GM18499 (cell line): ENCODE measurements around the gene FN3KRP.

Experiments
- ATAC-seq: cut with Tn5 transposase; IDR thresholded peaks from one replicate; pipeline ENCODE4 v1.9.1; 2021; ENCODE audit warnings: moderate number of reproducible peaks; ENCODE audit not compliant: insufficient read depth, unreplicated experiment

Gene FN3KRP

GRCh38 chr17:82716203-82717010 lies at the start of gene FN3KRP:
Gene FN3KRP (plus strand): TSS chr17:82716706. CDS start chr17:82716756, 50 bp downstream.
- no peak for ATAC-seq

GRCh38 chr17:82666931-82667667 lies 49.4 kb upstream of the FN3KRP start:
- ATAC-seq = no peak

- no peak for ATAC-seq
Measured at GRCh38 chr17:82667668-82668000, 48.9 kb upstream of the FN3KRP start.

GRCh38 chr17:82668024-82668630 lies 48.4 kb upstream of the FN3KRP start:
- ATAC-seq = no peak

GRCh38 chr17:82668631-82669099 lies 47.8 kb upstream of the FN3KRP start:
- ATAC-seq = no peak

- ATAC-seq = no peak
Measured at GRCh38 chr17:82670661-82671450, 45.6 kb upstream of the FN3KRP start.

GRCh38 chr17:82674656-82675475 lies 41.6 kb upstream of the FN3KRP start:
- ATAC-seq = no peak

- no peak for ATAC-seq
Measured at GRCh38 chr17:82675476-82676245, 40.8 kb upstream of the FN3KRP start.

GRCh38 chr17:82677353-82677925 lies 39.1 kb upstream of the FN3KRP start:
- no peak for ATAC-seq

- ATAC-seq = no peak
Measured at GRCh38 chr17:82678265-82678891, 38.1 kb upstream of the FN3KRP start.

- no peak for ATAC-seq
Measured at GRCh38 chr17:82679586-82680465, 36.7 kb upstream of the FN3KRP start.

GRCh38 chr17:82681547-82681946 lies 35.0 kb upstream of the FN3KRP start:
- no peak for ATAC-seq

GRCh38 chr17:82683534-82683933 lies 33.0 kb upstream of the FN3KRP start:
- no peak for ATAC-seq

- ATAC-seq = no peak
Measured at GRCh38 chr17:82684228-82684841, 32.2 kb upstream of the FN3KRP start.

GRCh38 chr17:82685291-82685690 lies 31.2 kb upstream of the FN3KRP start:
- no peak for ATAC-seq
